Measurements from ENCODE around the gene KLF11. TPM values are rescaled to one million over a fixed set of nuclear protein-coding genes. Genes with fewer than 3 reads are reported as not detected.
A peak's percentile ranks its signal among the peaks of the same experiment; 100 is the strongest.

Gene KLF11
- total and polyA plus RNA-seq, 2 of the 8 experiments (the other 6 are each of a cell fraction or from before 2014, with no cell fraction given) = 6.4 to 10.1 TPM

DNA sequence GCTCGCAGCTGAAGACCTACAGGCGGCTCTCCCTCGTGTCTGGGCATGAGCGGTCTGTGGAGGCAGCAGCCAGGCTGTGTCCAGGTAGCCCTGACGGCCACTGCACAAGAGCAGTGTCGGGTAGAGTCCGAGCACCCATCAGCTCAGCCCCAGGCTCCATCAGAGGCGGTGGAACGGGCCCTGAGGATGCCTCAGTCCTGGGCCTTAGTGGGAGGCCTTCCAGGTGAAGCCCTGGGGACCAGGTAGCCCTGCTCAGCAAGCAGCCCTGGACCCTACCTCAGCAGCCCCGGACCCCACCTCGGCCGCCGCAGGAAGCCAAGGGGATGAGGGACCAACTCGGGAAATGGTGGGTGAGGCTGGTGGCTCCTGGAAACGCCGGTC lies 21.3 kb upstream of the KLF11 start:
- H2AFZ ChIP-seq (ENCODE audit: low read length) = no peak overlapping the region
- H2BK12ac ChIP-seq (ENCODE audit: low read depth, low read length) = no peak overlapping the region
- H3K79me1 ChIP-seq (ENCODE audit: low read depth, low read length) = no peaks in the 10 kb centered on the region
- H4K20me1 ChIP-seq (replicated peaks in 1 of 2; ENCODE audit: control insufficient read depth in 1 of 2, insufficient read depth in 2 of 2, low read length in 2 of 2) = no peaks in the 10 kb centered on the region
- 90% methylated on average over 16 of the region's 16 CpGs; no CpG with 5 or more reads in 1 of the 2 experiments for WGBS, 2 experiments (ENCODE audit: extremely low coverage in 1 of 2, insufficient coverage in 1 of 2, insufficient read length in 1 of 2, insufficient replicate concordance in 2 of 2, low coverage in 1 of 2, low lambda C conversion rate in 2 of 2, missing lambda C conversion rate in 1 of 2)
- no peak overlapping the region for H2BK15ac ChIP-seq (ENCODE audit: low read length)
- H4K5ac ChIP-seq (ENCODE audit: insufficient read length, low read depth, low read length) = no peak overlapping the region
- H3K4me2 ChIP-seq (ENCODE audit: insufficient read depth in 1 of 2, low read depth in 2 of 2, low read length in 2 of 2) = no peak overlapping the region
- no peak overlapping the region for H3K4me3 ChIP-seq (ENCODE audit: extremely low read depth in 1 of 4, insufficient read depth in 2 of 4, low read depth in 3 of 4, low read length in 4 of 4)
- no peak overlapping the region for H2BK120ac ChIP-seq (replicated peaks; ENCODE audit: low read depth, low read length)
- no peak overlapping the region for H4K91ac ChIP-seq (replicated peaks; ENCODE audit: insufficient read length, low read length)
- no peaks in the 10 kb centered on the region for H3K36me3 ChIP-seq (ENCODE audit: control insufficient read depth in 2 of 4, insufficient read depth in 4 of 4, low read length in 3 of 4)
- H3K14ac ChIP-seq (ENCODE audit: insufficient read length) = no peak overlapping the region
- no peak overlapping the region for H2BK5ac ChIP-seq (ENCODE audit: low read depth, low read length)
- no peak overlapping the region for H2AK5ac ChIP-seq (ENCODE audit: low read depth, low read length)
- H2BK20ac ChIP-seq (ENCODE audit: low read length) = no peak overlapping the region
- CTCF ChIA-PET (ENCODE audit: partially characterized antibody) = interaction anchor here (0.7 to 3.5 kb wide), 10 partner anchors 11 to 245 kb away, joined by 3 to 33 read pairs (median 4); partner anchors contain the start of gene TAF1B
- H3K18ac ChIP-seq (ENCODE audit: extremely low read depth, low read length) = no peak overlapping the region
- peak overlapping the region; percentile 51; the same call in 1 of the 2 replicates for H4K8ac ChIP-seq (ENCODE audit: extremely low read depth, insufficient read depth, low read length)
- H3K23me2 ChIP-seq (ENCODE audit: low read depth, low read length) = no peaks in the 10 kb centered on the region
- H3K56ac ChIP-seq (replicated peaks; ENCODE audit: insufficient read length, low read depth, low read length) = no peak overlapping the region
- no peaks in the 10 kb centered on the region for H3K9me3 ChIP-seq (ENCODE audit: insufficient read depth in 2 of 2, low read depth in 1 of 2, low read length in 1 of 2)
- POLR2A ChIA-PET (ENCODE audit: partially characterized antibody) = no interaction called here
- TF ChIP-seq SP4 (IDR thresholded peaks at IDR 0.05; ENCODE audit: low read length) = no peak
- TF ChIP-seq TAF7 (optimal IDR thresholded peaks at IDR 0.05; ENCODE audit: borderline replicate concordance, low read depth, low read length) = no peak
- TF ChIP-seq HDAC2 (IDR thresholded peaks at IDR 0.05; ENCODE audit: borderline replicate concordance in 1 of 2, low read depth in 2 of 2, low read length in 2 of 2) = no peak
- TF ChIP-seq NRF1 (IDR thresholded peaks at IDR 0.05; ENCODE audit: low read depth, low read length) = no peak
- no peak for TF ChIP-seq GTF2F1 (IDR thresholded peaks at IDR 0.05; ENCODE audit: borderline replicate concordance, low read depth, low read length)
- TF ChIP-seq KDM4A (IDR thresholded peaks at IDR 0.05; ENCODE audit: low read depth, low read length, severe bottlenecking) = no peak
- H3K23ac ChIP-seq (ENCODE audit: insufficient read length) = no peak overlapping the region
- no peak overlapping the region for H3K4ac ChIP-seq (replicated peaks; ENCODE audit: insufficient read length, low read depth, low read length)
- H3K4me1 ChIP-seq (replicated peaks in 1 of 4; ENCODE audit: control insufficient read depth in 3 of 4, insufficient read depth in 4 of 4, low read length in 3 of 4) = no peaks in the 10 kb centered on the region
- H3K9ac ChIP-seq (replicated peaks in 1 of 4; ENCODE audit: extremely low read depth in 1 of 4, low read depth in 3 of 4, low read length in 3 of 4) = no peak overlapping the region
- H3K79me2 ChIP-seq (ENCODE audit: control insufficient read depth in 1 of 2, insufficient read depth in 2 of 2, low read length in 2 of 2) = no peaks in the 10 kb centered on the region
- no peaks in the 10 kb centered on the region for H3K27me3 ChIP-seq (replicated peaks in 1 of 4; ENCODE audit: control insufficient read depth in 3 of 4, extremely low read depth in 1 of 4, insufficient read depth in 3 of 4, low read length in 3 of 4)
- no peak overlapping the region for H3K27ac ChIP-seq (ENCODE audit: low read depth, low read length)
- DNase-seq (ENCODE audit: low read depth in 1 of 2, low spot score in 2 of 2) (no peak), FAIRE-seq (no peak)
